HepG2 (cell line): ENCODE results near the gene ZNF670. TPM values are rescaled to one million over a fixed set of nuclear protein-coding genes. Genes with fewer than 3 reads are reported as not detected.
"Not testable (repeated sequence)": the region's sequence is repeated elsewhere in the genome, so short reads cannot be mapped to it uniquely, and the experiment has no call there.

ENCODE experiments used
- ATAC-seq: fragments of 200-7000 bp; cut with Tn5 transposase; 3 replicates; pipeline ENCODE4 v1.9.1; 2020; ENCODE audit warnings: mild to moderate bottlenecking, moderate library complexity
- BruUV-seq: library from RNA; stranded (reverse); fragments of 400-500 nt; replicated peaks from 2 replicates; lab custom pipeline; 2021; lab: Mats Ljungman, UMichigan
- CTCF ChIA-PET: fragments of 300-600 bp; formaldehyde crosslinking; extraction: SDS; loops from one replicate; lab custom pipeline; 2021; ENCODE audit warnings: low total read pairs, inconsistent platforms, low intra/inter-chr PET ratio; lab: Yijun Ruan, JAX
- POLR2A ChIA-PET: fragments of 350-600 bp; sonication (Branson Sonifier 250); formaldehyde crosslinking; loops from one replicate; lab custom pipeline; 2020; ENCODE audit warnings: antibody characterized with exemption, inconsistent platforms; lab: Yijun Ruan, JAX
- DNase-seq: peaks from one replicate; pipeline ENCODE4 v3.0.0-alpha.2; 2015; ENCODE audit warnings: low spot score
- FAIRE-seq: peaks from 3 replicates; lab custom pipeline; 2011; peaks lifted over from hg19 to GRCh38; lab: Jason Lieb, UNC
- H2AFZ ChIP-seq: one replicate; pipeline ENCODE4 v1.6.1; 2011; ENCODE audit warnings: low read length, inconsistent platforms
- H3K27ac ChIP-seq: fragments of 300-600 bp; 3 replicates; pipeline ENCODE4 v1.8.0; 2011; ENCODE audit warnings: mixed run types, mild to moderate bottlenecking, mixed read lengths, low read length, inconsistent platforms; ENCODE audit not compliant: insufficient read depth; ENCODE audit errors: extremely low read length
- H3K27me3 ChIP-seq, 2 experiments: fragments of 200-600 bp in 1 of 2; 2 replicates in 1 of 2; 3 replicates in 1 of 2; pipeline versions ENCODE4 v1.6.0 to v1.8.0; 2011; ENCODE audit warnings: low read length in 2 of 2, mild to moderate bottlenecking in 2 of 2, moderate library complexity in 2 of 2, inconsistent platforms in 1 of 2; ENCODE audit not compliant: insufficient read depth in 2 of 2, control insufficient read depth in 1 of 2
- H3K36me3 ChIP-seq, 2 experiments: fragments of 200-600 bp in 1 of 2; replicated peaks in 1 of 2; 2 replicates in 1 of 2; 3 replicates in 1 of 2; pipeline versions ENCODE4 v1.5.1 to v1.8.0; 2011; ENCODE audit warnings: low read length in 2 of 2, inconsistent platforms in 1 of 2; ENCODE audit not compliant: insufficient read depth in 2 of 2, control insufficient read depth in 1 of 2
- H3K4me1 ChIP-seq: 2 replicates; pipeline ENCODE4 v1.5.1; 2012; ENCODE audit warnings: low read length, inconsistent platforms; ENCODE audit not compliant: insufficient read depth
- H3K4me2 ChIP-seq: 2 replicates; pipeline ENCODE4 v1.6.0; 2011; ENCODE audit warnings: low read depth, low read length, inconsistent platforms
- H3K4me3 ChIP-seq, 3 experiments: fragments of 200-600 bp in 1 of 3; sonication (generic), shearing (Covaris generic) in 1 of 3; replicated peaks in 1 of 3; 2 replicates each; pipeline ENCODE4 v1.5.1; 2011 to 2016; ENCODE audit warnings: low read length in 3 of 3, inconsistent platforms in 2 of 3, low read depth in 2 of 3, mild to moderate bottlenecking in 2 of 3, control low read depth in 1 of 3, mixed read lengths in 1 of 3; ENCODE audit not compliant: insufficient read depth in 1 of 3
- H3K79me2 ChIP-seq: one replicate; pipeline ENCODE4 v1.6.1; 2011; ENCODE audit warnings: low read length, inconsistent platforms; ENCODE audit not compliant: insufficient read depth
- H3K9ac ChIP-seq: 2 replicates; pipeline ENCODE4 v1.6.0; 2011; ENCODE audit warnings: mild to moderate bottlenecking, low read depth, low read length, inconsistent platforms; ENCODE audit not compliant: insufficient read depth
- H3K9me3 ChIP-seq: 2 replicates; pipeline ENCODE4 v1.5.1; 2012; ENCODE audit warnings: mild to moderate bottlenecking, low read length
- H4K20me1 ChIP-seq: 2 replicates; pipeline ENCODE4 v1.6.0; 2011; ENCODE audit warnings: inconsistent platforms, mild to moderate bottlenecking, low read length, moderate library complexity; ENCODE audit not compliant: insufficient read depth
- HNRNPL ChIP-seq: fragments of 200-400 bp; formaldehyde crosslinking; IDR thresholded peaks from 2 replicates; pipeline ENCODE4 v1.6.1; 2017; ENCODE audit warnings: mild to moderate bottlenecking, low read depth, low read length
- NFIC ChIP-seq: IDR thresholded peaks from 2 replicates; pipeline ENCODE4 v1.6.1; 2012; ENCODE audit warnings: mild to moderate bottlenecking, low read length, inconsistent platforms
- NONO ChIP-seq, 2 experiments: fragments of 450-650 bp in 1 of 2; sonication (generic) in 1 of 2; formaldehyde crosslinking in 1 of 2; IDR thresholded peaks in 1 of 2; conservative IDR thresholded peaks in 1 of 2; 2 replicates each; pipeline versions ENCODE4 v1.6.1 to v1.8.0; 2017 to 2022; ENCODE audit warnings: mild to moderate bottlenecking in 1 of 2, missing genetic modification reagents in 1 of 2, moderate library complexity in 1 of 2
- NRL ChIP-seq: sonication (generic); formaldehyde crosslinking; IDR thresholded peaks from 2 replicates; pipeline ENCODE4 v1.5.0; 2020; ENCODE audit warnings: missing genetic modification reagents, mild to moderate bottlenecking, moderate library complexity, borderline replicate concordance
- RBM22 ChIP-seq: fragments of 200-400 bp; formaldehyde crosslinking; optimal IDR thresholded peaks from 2 replicates; pipeline ENCODE3; 2017; ENCODE audit warnings: mild to moderate bottlenecking, low read length, moderate library complexity
- SMC3 ChIP-seq: IDR thresholded peaks from 2 replicates; pipeline ENCODE4 v1.6.1; 2011; ENCODE audit warnings: low read length, improper control_type of control experiment
- U2AF2 ChIP-seq: fragments of 200-400 bp; formaldehyde crosslinking; IDR thresholded peaks from 2 replicates; pipeline ENCODE4 v1.6.1; 2017; ENCODE audit warnings: low read depth, mild to moderate bottlenecking, low read length
- ZFYVE20 ChIP-seq: sonication (generic); formaldehyde crosslinking; IDR thresholded peaks from 2 replicates; pipeline ENCODE4 v1.8.0; 2023; ENCODE audit warnings: low read depth, mild to moderate bottlenecking, moderate library complexity, missing genetic modification reagents, borderline replicate concordance
- ZNF124 ChIP-seq: sonication (generic); formaldehyde crosslinking; IDR thresholded peaks from 2 replicates; pipeline ENCODE4 v1.4.0; 2020; ENCODE audit warnings: missing genetic modification reagents
- ZNF207 ChIP-seq: fragments of 450-650 bp; IDR thresholded peaks from 2 replicates; pipeline ENCODE4 v1.6.1; 2016; ENCODE audit warnings: antibody characterized with exemption, borderline replicate concordance
- ZNF781 ChIP-seq: sonication (generic); formaldehyde crosslinking; IDR thresholded peaks from 2 replicates; pipeline ENCODE4 v1.5.1; 2020; ENCODE audit warnings: borderline replicate concordance, mild to moderate bottlenecking, missing genetic modification reagents; ENCODE audit errors: not compliant biosample characterization
- ZUFSP ChIP-seq: sonication (generic); formaldehyde crosslinking; IDR thresholded peaks from 2 replicates; pipeline ENCODE4 v1.9.0; 2021; ENCODE audit warnings: missing genetic modification reagents, mild to moderate bottlenecking, borderline replicate concordance
- WGBS: methylation state at CpG from one replicate; pipeline ENCODE4 v1.1.6; 2017; ENCODE audit warnings: low lambda C conversion rate; 5-methylcytosine and 5-hydroxymethylcytosine counted together
- in situ Hi-C: cut with HindIII; loops from 2 replicates; pipeline ENCODE4 v1.10.0; 2017; ENCODE audit warnings: low pct_unique_long_range_greater_than_20kb; ENCODE audit not compliant: extremely low pct_ligation_motif_present
- intact Hi-C: fragments of 100-400 bp; cut with micrococcal nuclease; formaldehyde crosslinking; loops from one replicate; pipeline ENCODE4 v1.10.0; 2022; ENCODE audit not compliant: unreplicated experiment
- polyA plus RNA-seq, 8 experiments: library from polyadenylated mRNA; depleted of rRNA in 3 of 8; stranded (reverse) in 7 of 8; unstranded in 1 of 8; fragments of >200 nt; fragmentation: Illumina TruSeq in 4 of 8; extraction: Trizol in 4 of 8; gene quantifications; 2 replicates each; pipeline versions ENCODE4 v1.2.1 to v1.2.3, GENCODE V29; 2011 to 2016; ENCODE audit warnings: low read depth in 4 of 8, missing spikeins in 1 of 8, mixed read lengths in 1 of 8; ENCODE audit not compliant: insufficient read depth in 1 of 8
- total RNA-seq, 5 experiments: library from RNA; depleted of rRNA; stranded (reverse); fragments of >200 nt; fragmentation: Illumina TruSeq; extraction: Trizol; gene quantifications; 2 replicates each; pipeline ENCODE4 v1.2.3, GENCODE V29; 2016; ENCODE audit warnings: low read depth in 1 of 5

Gene ZNF670
- total and polyA plus RNA-seq, 2 of the 13 experiments (the other 11 are each of a cell fraction or from before 2014, with no cell fraction given): 4.2 to 10.9 TPM

GRCh38 chr1:247120408-247120668, 41.7 kb upstream of the ZNF670 start:
- TF ChIP-seq HNRNPL: 0 out of 2 replicates have a peak, but pooled peaks have one; percentile 19
- BruUV-seq, DNase-seq, H3K27me3 ChIP-seq, intact Hi-C loops, H2AFZ ChIP-seq, ATAC-seq, H3K4me1 ChIP-seq, H3K9ac ChIP-seq, H3K27ac ChIP-seq, H3K4me3 ChIP-seq, FAIRE-seq, H4K20me1 ChIP-seq, H3K9me3 ChIP-seq, H3K36me3 ChIP-seq, H3K79me2 ChIP-seq, POLR2A ChIA-PET, H3K4me2 ChIP-seq, CTCF ChIA-PET, in situ Hi-C loops: not testable (repeated sequence)
- WGBS: 85% methylated on average over 4 of the region's 4 CpGs

- H3K4me3 ChIP-seq: no peak overlapping the region
- no peak for DNase-seq
- H3K4me1 ChIP-seq: peaks cover 14% of the 10 kb centered on the region
- in situ Hi-C loops (no loop called here), intact Hi-C loops (loop anchor here (10.0 kb wide), 2 partner anchors 185 to 215 kb away; partner anchors contain the start of gene AHCTF1)
- FAIRE-seq: no peak
- H3K36me3 ChIP-seq: no peaks in the 10 kb centered on the region
- ChIA-PET POLR2A (no interaction called here), CTCF (no interaction called here)
- BruUV-seq: no TSS peak
- H3K9ac ChIP-seq: no peak overlapping the region
- H4K20me1 ChIP-seq: no peaks in the 10 kb centered on the region
- peak; percentile 28 for ATAC-seq
- no peak overlapping the region for H2AFZ ChIP-seq
- no peak overlapping the region for H3K27ac ChIP-seq
- H3K4me2 ChIP-seq: no peak overlapping the region
- H3K79me2 ChIP-seq: no peaks in the 10 kb centered on the region
- WGBS: 77% methylated on average over 12 of the region's 22 CpGs
- H3K9me3 ChIP-seq: no peaks in the 10 kb centered on the region
- H3K27me3 ChIP-seq: no peaks in the 10 kb centered on the region
- no peak for TF ChIP-seq SMC3
- TF ChIP-seq ZFYVE20 (CRISPR knock-in tag): no peak
- no peak for TF ChIP-seq NRL (CRISPR knock-in tag)
- no peak for TF ChIP-seq ZNF124 (CRISPR knock-in tag)
- TF ChIP-seq U2AF2: no peak
- no peak for TF ChIP-seq NFIC
- no peak for TF ChIP-seq ZNF207
- TF ChIP-seq ZNF781 (CRISPR knock-in tag): no peak
- no peak for TF ChIP-seq RBM22
- no peak for TF ChIP-seq ZUFSP (CRISPR knock-in tag)
- TF ChIP-seq NONO (IDR thresholded peaks at IDR 0.05): no peak
- TF ChIP-seq NONO (CRISPR knock-in tag; conservative IDR thresholded peaks at IDR 0.05): no peak
These were observed 41.2 kb upstream of the ZNF670 start for GRCh38 chr1:247119600-247120407.
